Transverse colon (tissue), 3 donors: Measurements from ENCODE around the gene CSNK2B.

Experiments used
- EP300 ChIP-seq: sonication (generic); formaldehyde crosslinking; IDR thresholded peaks from one replicate; pipeline ENCODE4 v1.6.1; 2017; ENCODE audit warnings: antibody characterized with exemption, low read depth
- TF ChIP-seq, protein P1 (sequence below), 5 experiments: fragments of 200-600 bp in 3 of 5; fragments of 450-650 bp in 2 of 5; sonication (generic) in 3 of 5; IDR thresholded peaks; 1 replicate in 2 of 5; 2 replicates in 3 of 5; pipeline ENCODE4 v1.5.1; 2016 to 2017; ENCODE audit warnings: antibody characterized with exemption in 5 of 5, inconsistent platforms in 3 of 5, mild to moderate bottlenecking in 2 of 5, moderate library complexity in 1 of 5

DNA sequence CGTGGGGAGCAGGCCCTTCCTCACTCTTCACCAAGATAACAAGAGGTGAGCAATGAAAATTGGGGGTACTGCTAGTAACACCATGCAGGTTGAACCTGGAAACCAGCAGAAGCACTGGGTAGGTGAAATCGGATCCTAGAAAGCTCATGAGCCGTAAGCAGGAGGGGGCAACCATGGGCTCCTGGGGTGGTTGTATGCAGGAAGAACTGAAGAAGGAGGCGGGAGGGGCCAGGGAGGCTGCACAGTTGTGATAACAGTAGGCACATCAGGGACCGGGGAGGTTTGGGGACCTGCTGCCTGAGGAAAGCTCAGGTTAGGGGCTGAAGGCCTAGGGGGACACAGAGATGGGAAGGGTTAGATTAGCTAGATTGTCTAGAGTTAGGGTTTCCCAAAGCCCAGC lies 20.6 kb downstream of the CSNK2B start:
- TF ChIP-seq, protein P1, sequence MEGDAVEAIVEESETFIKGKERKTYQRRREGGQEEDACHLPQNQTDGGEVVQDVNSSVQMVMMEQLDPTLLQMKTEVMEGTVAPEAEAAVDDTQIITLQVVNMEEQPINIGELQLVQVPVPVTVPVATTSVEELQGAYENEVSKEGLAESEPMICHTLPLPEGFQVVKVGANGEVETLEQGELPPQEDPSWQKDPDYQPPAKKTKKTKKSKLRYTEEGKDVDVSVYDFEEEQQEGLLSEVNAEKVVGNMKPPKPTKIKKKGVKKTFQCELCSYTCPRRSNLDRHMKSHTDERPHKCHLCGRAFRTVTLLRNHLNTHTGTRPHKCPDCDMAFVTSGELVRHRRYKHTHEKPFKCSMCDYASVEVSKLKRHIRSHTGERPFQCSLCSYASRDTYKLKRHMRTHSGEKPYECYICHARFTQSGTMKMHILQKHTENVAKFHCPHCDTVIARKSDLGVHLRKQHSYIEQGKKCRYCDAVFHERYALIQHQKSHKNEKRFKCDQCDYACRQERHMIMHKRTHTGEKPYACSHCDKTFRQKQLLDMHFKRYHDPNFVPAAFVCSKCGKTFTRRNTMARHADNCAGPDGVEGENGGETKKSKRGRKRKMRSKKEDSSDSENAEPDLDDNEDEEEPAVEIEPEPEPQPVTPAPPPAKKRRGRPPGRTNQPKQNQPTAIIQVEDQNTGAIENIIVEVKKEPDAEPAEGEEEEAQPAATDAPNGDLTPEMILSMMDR (IDR thresholded peaks at IDR 0.05), result no peak
- TF ChIP-seq EP300, result no peak
